HepG2 (cell line): ENCODE measurements around the gene JPH4. TPM values are rescaled to one million over a fixed set of nuclear protein-coding genes. Genes with fewer than 3 reads are reported as not detected.
A peak's percentile ranks its signal among the peaks of the same experiment; 100 is the strongest.

ENCODE experiments used
- AHDC1 ChIP-seq: sonication (generic); formaldehyde crosslinking; IDR thresholded peaks from 2 replicates; pipeline ENCODE4 v1.5.1; 2020; ENCODE audit warnings: mild to moderate bottlenecking, missing genetic modification reagents, borderline replicate concordance
- ARHGAP35 ChIP-seq: sonication (generic); formaldehyde crosslinking; IDR thresholded peaks from 2 replicates; pipeline ENCODE4 v1.9.0; 2022; ENCODE audit warnings: mild to moderate bottlenecking, inconsistent platforms, moderate library complexity, missing genetic modification reagents, borderline replicate concordance
- ARNT2 ChIP-seq: sonication (generic); formaldehyde crosslinking; IDR thresholded peaks from 2 replicates; pipeline ENCODE4 v1.8.0; 2022; ENCODE audit warnings: mild to moderate bottlenecking, low read depth, missing genetic modification reagents, moderate library complexity
- CCDC6 ChIP-seq: sonication (generic); formaldehyde crosslinking; IDR thresholded peaks from 2 replicates; pipeline ENCODE4 v1.8.1; 2022; ENCODE audit warnings: mild to moderate bottlenecking, missing genetic modification reagents, moderate library complexity
- CENPX ChIP-seq: sonication (generic); formaldehyde crosslinking; IDR thresholded peaks from 2 replicates; pipeline ENCODE4 v1.9.0; 2021; ENCODE audit warnings: mild to moderate bottlenecking, missing genetic modification reagents, moderate library complexity
- ELF1 ChIP-seq: sonication (generic); formaldehyde crosslinking; IDR thresholded peaks from 2 replicates; pipeline ENCODE4 v1.4.0; 2020; ENCODE audit warnings: missing genetic modification reagents
- KDM4B ChIP-seq: sonication (generic); formaldehyde crosslinking; IDR thresholded peaks from 2 replicates; pipeline ENCODE4 v1.4.0; 2020; ENCODE audit warnings: missing genetic modification reagents
- KLF13 ChIP-seq: sonication (generic); formaldehyde crosslinking; IDR thresholded peaks from 2 replicates; pipeline ENCODE4 v1.4.0; 2020; ENCODE audit warnings: mild to moderate bottlenecking, missing genetic modification reagents
- KMT2B ChIP-seq: IDR thresholded peaks from 2 replicates; pipeline ENCODE4 v1.6.1; 2016; ENCODE audit warnings: missing genetic modification reagents, missing compliant biosample characterization
- NFKB2 ChIP-seq: sonication (generic); formaldehyde crosslinking; IDR thresholded peaks from 2 replicates; pipeline ENCODE4 v1.4.0; 2020; ENCODE audit warnings: missing genetic modification reagents, borderline replicate concordance
- REXO4 ChIP-seq: sonication (generic); formaldehyde crosslinking; IDR thresholded peaks from 2 replicates; pipeline ENCODE4 v1.8.0; 2022; ENCODE audit warnings: missing genetic modification reagents, mild to moderate bottlenecking, borderline replicate concordance
- SIN3B ChIP-seq: fragments of 150-350 bp; IDR thresholded peaks from 2 replicates; pipeline ENCODE4 v1.6.1; 2014; ENCODE audit warnings: low read length
- SIX1 ChIP-seq: sonication (generic); formaldehyde crosslinking; IDR thresholded peaks from 2 replicates; pipeline ENCODE4 v1.4.0; 2020; ENCODE audit warnings: missing genetic modification reagents, borderline replicate concordance
- THYN1 ChIP-seq: sonication (generic); formaldehyde crosslinking; IDR thresholded peaks from 2 replicates; pipeline ENCODE4 v1.8.1; 2023; ENCODE audit warnings: low read depth, mild to moderate bottlenecking, moderate library complexity, missing genetic modification reagents, borderline replicate concordance
- ZBTB21 ChIP-seq: sonication (generic); formaldehyde crosslinking; IDR thresholded peaks from 2 replicates; pipeline ENCODE4 v1.4.0; 2020; ENCODE audit warnings: missing genetic modification reagents
- ZFP37 ChIP-seq: sonication (generic); formaldehyde crosslinking; IDR thresholded peaks from 2 replicates; pipeline ENCODE4 v1.4.0; 2020; ENCODE audit warnings: missing genetic modification reagents, borderline replicate concordance
- ZNF263 ChIP-seq: sonication (generic); formaldehyde crosslinking; IDR thresholded peaks from 2 replicates; pipeline ENCODE4 v1.4.0; 2020; ENCODE audit warnings: missing genetic modification reagents
- ZNF350 ChIP-seq: sonication (generic); formaldehyde crosslinking; IDR thresholded peaks from 2 replicates; pipeline ENCODE4 v1.4.0; 2020; ENCODE audit warnings: mild to moderate bottlenecking, low read depth, missing genetic modification reagents, borderline replicate concordance
- ZNF550 ChIP-seq: sonication (generic); formaldehyde crosslinking; IDR thresholded peaks from 2 replicates; pipeline ENCODE4 v1.4.0; 2020; ENCODE audit warnings: mild to moderate bottlenecking, missing genetic modification reagents, borderline replicate concordance
- ZNF652 ChIP-seq: IDR thresholded peaks from 2 replicates; pipeline ENCODE4 v1.6.1; 2016; ENCODE audit warnings: low read depth, borderline replicate concordance
- ZNF709 ChIP-seq: sonication (generic); formaldehyde crosslinking; IDR thresholded peaks from 2 replicates; pipeline ENCODE4 v1.5.0; 2020; ENCODE audit warnings: mild to moderate bottlenecking, missing genetic modification reagents
- ZNF781 ChIP-seq: sonication (generic); formaldehyde crosslinking; IDR thresholded peaks from 2 replicates; pipeline ENCODE4 v1.5.1; 2020; ENCODE audit warnings: borderline replicate concordance, mild to moderate bottlenecking, missing genetic modification reagents; ENCODE audit errors: not compliant biosample characterization
- ZNF782 ChIP-seq: sonication (generic); formaldehyde crosslinking; IDR thresholded peaks from 2 replicates; pipeline ENCODE4 v1.4.0; 2020; ENCODE audit warnings: missing genetic modification reagents, mild to moderate bottlenecking, borderline replicate concordance
- ZZZ3 ChIP-seq: sonication (generic); formaldehyde crosslinking; IDR thresholded peaks from 2 replicates; pipeline ENCODE4 v1.4.0; 2020; ENCODE audit warnings: missing genetic modification reagents, mild to moderate bottlenecking, borderline replicate concordance
- polyA plus RNA-seq, 8 experiments: library from polyadenylated mRNA; depleted of rRNA in 3 of 8; stranded (reverse) in 7 of 8; unstranded in 1 of 8; fragments of >200 nt; fragmentation: Illumina TruSeq in 4 of 8; extraction: Trizol in 4 of 8; gene quantifications; 2 replicates each; pipeline versions ENCODE4 v1.2.1 to v1.2.3, GENCODE V29; 2011 to 2016; ENCODE audit warnings: low read depth in 4 of 8, missing spikeins in 1 of 8, mixed read lengths in 1 of 8; ENCODE audit not compliant: insufficient read depth in 1 of 8
- total RNA-seq, 5 experiments: library from RNA; depleted of rRNA; stranded (reverse); fragments of >200 nt; fragmentation: Illumina TruSeq; extraction: Trizol; gene quantifications; 2 replicates each; pipeline ENCODE4 v1.2.3, GENCODE V29; 2016; ENCODE audit warnings: low read depth in 1 of 5
- TF ChIP-seq, protein P1 (sequence below): sonication (generic); formaldehyde crosslinking; IDR thresholded peaks from 2 replicates; pipeline ENCODE4 v1.5.1; 2020; ENCODE audit warnings: mild to moderate bottlenecking, moderate library complexity, missing genetic modification reagents

JPH4 gene
- total and polyA plus RNA-seq, 2 of the 13 experiments (the other 11 are each of a cell fraction or from before 2014, with no cell fraction given), result 0.08 to 0.22 TPM

GRCh38 chr14:23614395-23614828 lies 35.8 kb upstream of the JPH4 start (continued):
- TF ChIP-seq KDM4B (CRISPR knock-in tag) (no peak), ZNF263 (CRISPR knock-in tag) (0 out of 2 replicates have a peak, but pooled peaks have one; percentile 6), ELF1 (CRISPR knock-in tag) (0 out of 2 replicates have a peak, but pooled peaks have one; percentile 23), CENPX (CRISPR knock-in tag) (no peak), ZFP37 (no peak), ZNF781 (CRISPR knock-in tag) (peak; percentile 5), CCDC6 (CRISPR knock-in tag) (no peak), NFKB2 (CRISPR knock-in tag) (0 out of 2 replicates have a peak, but pooled peaks have one; percentile 71), THYN1 (no peak), SIN3B (no peak), ZZZ3 (CRISPR knock-in tag) (no peak), KMT2B (CRISPR knock-in tag) (no peak), REXO4 (CRISPR knock-in tag) (no peak), KLF13 (peak; percentile 43; the same call in 1 of the 2 replicates), ZNF550 (no peak), ARHGAP35 (CRISPR knock-in tag) (0 out of 2 replicates have a peak, but pooled peaks have one; percentile 48), ZNF350 (CRISPR knock-in tag) (peak; percentile 49), ZNF782 (peak; percentile 76; the same call in 1 of the 2 replicates), AHDC1 (CRISPR knock-in tag) (no peak), ZBTB21 (CRISPR knock-in tag) (no peak), ZNF652 (CRISPR knock-in tag) (peak; percentile 49; the same call in 1 of the 2 replicates), ZNF709 (CRISPR knock-in tag) (0 out of 2 replicates have a peak, but pooled peaks have one; percentile 46), SIX1 (CRISPR knock-in tag) (no peak), ARNT2 (CRISPR knock-in tag) (no peak)
- TF ChIP-seq, protein P1, sequence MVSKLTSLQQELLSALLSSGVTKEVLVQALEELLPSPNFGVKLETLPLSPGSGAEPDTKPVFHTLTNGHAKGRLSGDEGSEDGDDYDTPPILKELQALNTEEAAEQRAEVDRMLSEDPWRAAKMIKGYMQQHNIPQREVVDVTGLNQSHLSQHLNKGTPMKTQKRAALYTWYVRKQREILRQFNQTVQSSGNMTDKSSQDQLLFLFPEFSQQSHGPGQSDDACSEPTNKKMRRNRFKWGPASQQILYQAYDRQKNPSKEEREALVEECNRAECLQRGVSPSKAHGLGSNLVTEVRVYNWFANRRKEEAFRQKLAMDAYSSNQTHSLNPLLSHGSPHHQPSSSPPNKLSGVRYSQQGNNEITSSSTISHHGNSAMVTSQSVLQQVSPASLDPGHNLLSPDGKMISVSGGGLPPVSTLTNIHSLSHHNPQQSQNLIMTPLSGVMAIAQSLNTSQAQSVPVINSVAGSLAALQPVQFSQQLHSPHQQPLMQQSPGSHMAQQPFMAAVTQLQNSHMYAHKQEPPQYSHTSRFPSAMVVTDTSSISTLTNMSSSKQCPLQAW (CRISPR knock-in tag), result peak; percentile 71
